ENCODE measurements around the gene AQP6. TPM values are rescaled to one million over a fixed set of nuclear protein-coding genes. Genes with fewer than 3 reads are reported as not detected.

The AQP6 gene
- total RNA-seq, 1 donor from 2014 or later = not detected

- DNase-seq (ENCODE audit: extremely low spot score, unreplicated experiment) = no peak
- TF ChIP-seq CTCF (IDR thresholded peaks at IDR 0.05) = no peak
- Mint-ChIP-seq H3K27me3 (ENCODE audit: unreplicated experiment) (peaks cover 3% of the 10 kb centered on the region), H3K4me3 (ENCODE audit: unreplicated experiment) (no peak overlapping the region), H3K9me3 (ENCODE audit: unreplicated experiment) (no peaks in the 10 kb centered on the region), H3K4me1 (ENCODE audit: unreplicated experiment) (no peaks in the 10 kb centered on the region), H3K36me3 (ENCODE audit: unreplicated experiment) (peaks cover 2% of the 10 kb centered on the region), H3K27ac (ENCODE audit: unreplicated experiment) (no peak overlapping the region)
Measured at GRCh38 chr12:49973361-49973830, 649 bp downstream of the AQP6 start.

- H3K27ac Mint-ChIP-seq (ENCODE audit: unreplicated experiment) = no peak overlapping the region
- peaks cover 3% of the 10 kb centered on the region for H3K27me3 Mint-ChIP-seq (ENCODE audit: unreplicated experiment)
- peaks cover 2% of the 10 kb centered on the region for H3K36me3 Mint-ChIP-seq (ENCODE audit: unreplicated experiment)
- H3K4me3 Mint-ChIP-seq (ENCODE audit: unreplicated experiment) = no peak overlapping the region
- no peaks in the 10 kb centered on the region for H3K4me1 Mint-ChIP-seq (ENCODE audit: unreplicated experiment)
- no peak for DNase-seq (ENCODE audit: extremely low spot score, unreplicated experiment)
- no peaks in the 10 kb centered on the region for H3K9me3 Mint-ChIP-seq (ENCODE audit: unreplicated experiment)
- peak; percentile 68 for TF ChIP-seq CTCF (IDR thresholded peaks at IDR 0.05)
Measured at GRCh38 chr12:49974231-49974675, 1.5 kb downstream of the AQP6 start.

GRCh38 chr12:49974677-49975317, 2.0 kb downstream of the AQP6 start:
- Mint-ChIP-seq H3K4me1 (ENCODE audit: unreplicated experiment) (no peaks in the 10 kb centered on the region), H3K27me3 (ENCODE audit: unreplicated experiment) (peaks cover 3% of the 10 kb centered on the region), H3K9me3 (ENCODE audit: unreplicated experiment) (no peaks in the 10 kb centered on the region), H3K36me3 (ENCODE audit: unreplicated experiment) (peaks cover 2% of the 10 kb centered on the region), H3K4me3 (ENCODE audit: unreplicated experiment) (no peak overlapping the region), H3K27ac (ENCODE audit: unreplicated experiment) (no peak overlapping the region)
- DNase-seq (ENCODE audit: extremely low spot score, unreplicated experiment) = no peak
- no peak for TF ChIP-seq CTCF (IDR thresholded peaks at IDR 0.05)

- peaks cover 3% of the 10 kb centered on the region for H3K27me3 Mint-ChIP-seq (ENCODE audit: unreplicated experiment)
- H3K4me1 Mint-ChIP-seq (ENCODE audit: unreplicated experiment) = no peaks in the 10 kb centered on the region
- no peak overlapping the region for H3K4me3 Mint-ChIP-seq (ENCODE audit: unreplicated experiment)
- no peak for DNase-seq (ENCODE audit: extremely low spot score, unreplicated experiment)
- TF ChIP-seq CTCF (IDR thresholded peaks at IDR 0.05) = no peak
- H3K9me3 Mint-ChIP-seq (ENCODE audit: unreplicated experiment) = no peaks in the 10 kb centered on the region
- H3K27ac Mint-ChIP-seq (ENCODE audit: unreplicated experiment) = no peak overlapping the region
- peaks cover 2% of the 10 kb centered on the region for H3K36me3 Mint-ChIP-seq (ENCODE audit: unreplicated experiment)
Measured at GRCh38 chr12:49975318-49975761, 2.6 kb downstream of the AQP6 start.

- H3K36me3 Mint-ChIP-seq (ENCODE audit: unreplicated experiment) = peaks cover 2% of the 10 kb centered on the region
- H3K9me3 Mint-ChIP-seq (ENCODE audit: unreplicated experiment) = no peaks in the 10 kb centered on the region
- peaks cover 3% of the 10 kb centered on the region for H3K27me3 Mint-ChIP-seq (ENCODE audit: unreplicated experiment)
- no peak overlapping the region for H3K4me3 Mint-ChIP-seq (ENCODE audit: unreplicated experiment)
- H3K4me1 Mint-ChIP-seq (ENCODE audit: unreplicated experiment) = no peaks in the 10 kb centered on the region
- DNase-seq (ENCODE audit: extremely low spot score, unreplicated experiment) = no peak
- no peak for TF ChIP-seq CTCF (IDR thresholded peaks at IDR 0.05)
- no peak overlapping the region for H3K27ac Mint-ChIP-seq (ENCODE audit: unreplicated experiment)
Measured at GRCh38 chr12:49976557-49976956, 3.8 kb downstream of the AQP6 start.
